ENCODE data around the gene PTPRN2.
"Not testable (repeated sequence)": the region's sequence is repeated elsewhere in the genome, so short reads cannot be mapped to it uniquely, and the experiment has no call there.

The PTPRN2 gene

GRCh38 chr7:157906583-157906982 lies 681.0 kb downstream of the PTPRN2 start:
- DNase-seq (ENCODE audit: low read depth), result no peak
- H3K4me3 ChIP-seq (ENCODE audit: low read depth, low read length), result no peak overlapping the region
- TF ChIP-seq CTCF (IDR thresholded peaks at IDR 0.05; ENCODE audit: control insufficient read depth, extremely low read depth, insufficient read depth), result no peak

- DNase-seq (ENCODE audit: low read depth), result no peak
- no peak for TF ChIP-seq CTCF (IDR thresholded peaks at IDR 0.05; ENCODE audit: control insufficient read depth, extremely low read depth, insufficient read depth)
- H3K4me3 ChIP-seq (ENCODE audit: low read depth, low read length), result no peak overlapping the region
Observed at GRCh38 chr7:157905651-157906461, 681.8 kb downstream of the PTPRN2 start.

GRCh38 chr7:157904866-157905570 lies 682.6 kb downstream of the PTPRN2 start:
- no peak for DNase-seq (ENCODE audit: low read depth)
- H3K4me3 ChIP-seq (ENCODE audit: low read depth, low read length), result no peak overlapping the region

GRCh38 chr7:157904211-157904865 lies 683.3 kb downstream of the PTPRN2 start:
- no peak for TF ChIP-seq CTCF (IDR thresholded peaks at IDR 0.05; ENCODE audit: control insufficient read depth, extremely low read depth, insufficient read depth)
- H3K4me3 ChIP-seq (ENCODE audit: low read depth, low read length), result no peak overlapping the region
- DNase-seq (ENCODE audit: low read depth), result no peak

More at GRCh38 chr7:157904866-157905570, 682.6 kb downstream of the PTPRN2 start:
- no peak for TF ChIP-seq CTCF (IDR thresholded peaks at IDR 0.05; ENCODE audit: control insufficient read depth, extremely low read depth, insufficient read depth)

- H3K4me3 ChIP-seq (ENCODE audit: low read depth, low read length), result no peak overlapping the region
- DNase-seq (ENCODE audit: low read depth), result no peak
- no peak for TF ChIP-seq CTCF (IDR thresholded peaks at IDR 0.05; ENCODE audit: control insufficient read depth, extremely low read depth, insufficient read depth)
Observed at GRCh38 chr7:157903710-157904109, 683.9 kb downstream of the PTPRN2 start.

GRCh38 chr7:157903296-157903695 lies 684.3 kb downstream of the PTPRN2 start:
- TF ChIP-seq CTCF (IDR thresholded peaks at IDR 0.05; ENCODE audit: control insufficient read depth, extremely low read depth, insufficient read depth), result no peak
- DNase-seq (ENCODE audit: low read depth), result no peak
- H3K4me3 ChIP-seq (ENCODE audit: low read depth, low read length), result no peak overlapping the region

- DNase-seq (ENCODE audit: low read depth); H3K4me3 ChIP-seq (ENCODE audit: low read depth, low read length): not testable (repeated sequence)
Observed at GRCh38 chr7:157901816-157902610, 685.6 kb downstream of the PTPRN2 start.

All from LNCaP clone FGC (cell line).